Panc1 (cell line): Measurements from ENCODE around the gene DSCAML1.

Experiments
- SIN3A ChIP-seq: IDR thresholded peaks from 2 replicates; pipeline ENCODE4 v1.6.1; 2012; ENCODE audit warnings: low read depth, mild to moderate bottlenecking, low read length, moderate library complexity, borderline replicate concordance; ENCODE audit not compliant: insufficient read depth
- TCF7L2 ChIP-seq: IDR thresholded peaks from 2 replicates; pipeline ENCODE4 v1.6.1; 2011; ENCODE audit warnings: mild to moderate bottlenecking, low read depth, low read length, inconsistent platforms
- TF ChIP-seq, protein P1 (sequence below): fragments of 450-650 bp; IDR thresholded peaks from 2 replicates; pipeline ENCODE4 v1.5.1; 2017; ENCODE audit warnings: mild to moderate bottlenecking

DNA sequence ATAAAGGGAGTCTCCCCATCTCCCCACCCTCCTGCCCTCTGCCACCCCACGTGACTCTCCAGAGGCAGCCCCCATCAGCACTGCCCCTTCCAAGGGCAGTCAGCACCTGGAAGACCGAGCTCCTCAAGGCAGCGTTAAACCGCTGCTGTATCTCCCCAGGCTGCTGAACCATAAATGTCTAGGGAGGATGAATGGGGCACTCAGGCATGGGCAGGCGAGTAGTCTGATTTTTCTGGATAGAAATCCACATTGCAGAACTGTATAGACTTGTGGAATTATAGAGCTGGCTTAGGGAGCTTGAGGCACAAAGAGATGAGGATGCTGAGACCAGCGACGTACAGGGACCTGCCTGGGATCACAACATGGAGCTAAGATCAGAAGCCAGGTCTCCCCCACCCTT is 269.7 kb downstream of the DSCAML1 start:
- TF ChIP-seq, protein P1, sequence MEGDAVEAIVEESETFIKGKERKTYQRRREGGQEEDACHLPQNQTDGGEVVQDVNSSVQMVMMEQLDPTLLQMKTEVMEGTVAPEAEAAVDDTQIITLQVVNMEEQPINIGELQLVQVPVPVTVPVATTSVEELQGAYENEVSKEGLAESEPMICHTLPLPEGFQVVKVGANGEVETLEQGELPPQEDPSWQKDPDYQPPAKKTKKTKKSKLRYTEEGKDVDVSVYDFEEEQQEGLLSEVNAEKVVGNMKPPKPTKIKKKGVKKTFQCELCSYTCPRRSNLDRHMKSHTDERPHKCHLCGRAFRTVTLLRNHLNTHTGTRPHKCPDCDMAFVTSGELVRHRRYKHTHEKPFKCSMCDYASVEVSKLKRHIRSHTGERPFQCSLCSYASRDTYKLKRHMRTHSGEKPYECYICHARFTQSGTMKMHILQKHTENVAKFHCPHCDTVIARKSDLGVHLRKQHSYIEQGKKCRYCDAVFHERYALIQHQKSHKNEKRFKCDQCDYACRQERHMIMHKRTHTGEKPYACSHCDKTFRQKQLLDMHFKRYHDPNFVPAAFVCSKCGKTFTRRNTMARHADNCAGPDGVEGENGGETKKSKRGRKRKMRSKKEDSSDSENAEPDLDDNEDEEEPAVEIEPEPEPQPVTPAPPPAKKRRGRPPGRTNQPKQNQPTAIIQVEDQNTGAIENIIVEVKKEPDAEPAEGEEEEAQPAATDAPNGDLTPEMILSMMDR, result no peak
- no peak for TF ChIP-seq TCF7L2
- TF ChIP-seq SIN3A, result no peak
